Measurements from ENCODE around the gene LRRC8A. TPM values are rescaled to one million over a fixed set of nuclear protein-coding genes. Genes with fewer than 3 reads are reported as not detected.
"Not testable (repeated sequence)": the region's sequence is repeated elsewhere in the genome, so short reads cannot be mapped to it uniquely, and the experiment has no call there.

The LRRC8A gene
- polyA plus RNA-seq, 1 donor (not counting 4 experiments of a cell fraction or from before 2014, with no cell fraction given) = 88.3 TPM

- H3K27me3 ChIP-seq (ENCODE audit: control insufficient read depth, extremely low read depth, insufficient read depth, low read length) = no peaks in the 10 kb centered on the region
- no peak overlapping the region for H3K4me2 ChIP-seq (ENCODE audit: control insufficient read depth, extremely low read depth, insufficient read depth, low read depth, low read length)
- peaks cover 8% of the 10 kb centered on the region for H3K4me1 ChIP-seq (ENCODE audit: control insufficient read depth, extremely low read depth, insufficient read depth, low read length)
- TF ChIP-seq EZH2 (IDR thresholded peaks at IDR 0.05; ENCODE audit: low read length) (no peak), CTCF (optimal IDR thresholded peaks at IDR 0.05 in 1 of 3, IDR thresholded peaks at IDR 0.05 in 1 of 3, conservative IDR thresholded peaks at IDR 0.05 in 1 of 3; ENCODE audit: extremely low read depth in 1 of 3, insufficient read depth in 2 of 3, low read length in 3 of 3) (no peak)
- dilution Hi-C loops (cut with MboI; ENCODE audit: extremely low pct_ligation_motif_present, low sequenced_read_pairs) = no loop called here
- no peak overlapping the region for H3K9ac ChIP-seq (ENCODE audit: control insufficient read depth, extremely low read depth, insufficient read depth, low read length)
- FAIRE-seq = no peak
- peaks cover 8% of the 10 kb centered on the region for H3K79me2 ChIP-seq (ENCODE audit: control insufficient read depth, insufficient read depth, low read length)
- H4K20me1 ChIP-seq (ENCODE audit: control insufficient read depth, extremely low read depth, insufficient read depth, low read length) = no peaks in the 10 kb centered on the region
- no peaks in the 10 kb centered on the region for H3K9me3 ChIP-seq (ENCODE audit: control insufficient read depth, low read depth, low read length)
- H3K27ac ChIP-seq (ENCODE audit: control insufficient read depth, insufficient read depth, low read length) = no peak overlapping the region
- no peaks in the 10 kb centered on the region for H3K9me1 ChIP-seq (ENCODE audit: control insufficient read depth, extremely low read depth, insufficient read depth, low read length)
- no peak for DNase-seq (ENCODE audit: low read depth, low spot score)
- no peak overlapping the region for H3K4me3 ChIP-seq (ENCODE audit: control insufficient read depth in 2 of 3, extremely low read depth in 1 of 3, insufficient read depth in 2 of 3, low read depth in 1 of 3, low read length in 3 of 3)
- H3K36me3 ChIP-seq (ENCODE audit: control insufficient read depth in 2 of 2, extremely low read depth in 1 of 2, insufficient read depth in 2 of 2, low read length in 2 of 2) = peaks cover 2 to 4% of the 10 kb centered on the region in 2 experiments
- H2AFZ ChIP-seq (ENCODE audit: control insufficient read depth, low read length) = no peak overlapping the region
These were observed 59.2 kb downstream of the LRRC8A start for GRCh38 chr9:128940946-128941755.

DNA sequence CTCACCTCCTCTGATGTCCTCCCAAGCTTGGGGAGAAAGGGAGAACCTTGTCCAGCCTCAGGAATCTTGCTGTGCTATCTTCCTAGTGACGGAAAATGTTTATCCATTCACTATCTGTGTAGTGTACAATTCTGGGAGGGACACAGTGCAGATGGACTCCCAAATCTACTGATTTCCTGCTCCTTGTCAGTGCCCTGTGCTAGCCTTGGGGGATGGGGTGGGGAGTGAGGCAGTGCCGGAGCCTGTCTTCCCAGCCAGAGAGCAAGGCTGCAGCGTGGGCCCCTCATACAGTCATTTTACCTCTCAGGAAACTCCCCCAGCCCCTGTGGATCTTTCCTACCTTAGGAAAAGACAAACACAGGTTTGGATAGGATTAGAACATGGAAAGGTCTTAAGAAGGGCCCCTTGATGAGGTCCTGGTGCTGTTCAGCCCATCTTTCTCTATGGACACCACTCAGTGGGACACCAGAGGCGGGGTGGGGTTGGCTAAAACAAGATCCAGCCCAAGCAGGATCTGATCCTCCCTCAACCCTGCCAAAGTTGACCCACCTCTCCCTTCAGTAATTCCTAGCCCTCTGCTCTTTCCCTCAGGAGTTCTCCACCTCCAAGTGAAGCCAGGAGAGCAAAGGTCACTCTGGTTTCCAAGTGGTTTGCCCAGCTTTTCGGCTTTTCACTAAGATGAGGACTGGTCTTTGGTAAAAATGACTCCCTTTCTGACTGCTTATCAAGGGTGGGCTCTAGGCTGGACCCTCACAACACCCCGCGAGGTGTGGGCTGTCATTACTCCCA is 62.1 kb downstream of the LRRC8A start:
- H3K4me2 ChIP-seq (ENCODE audit: control insufficient read depth, extremely low read depth, insufficient read depth, low read depth, low read length) = no peak overlapping the region
- peaks cover 25% of the 10 kb centered on the region for H3K79me2 ChIP-seq (ENCODE audit: control insufficient read depth, insufficient read depth, low read length)
- FAIRE-seq (no peak), DNase-seq (ENCODE audit: low read depth, low spot score) (no peak)
- H3K4me3 ChIP-seq (ENCODE audit: control insufficient read depth in 2 of 3, extremely low read depth in 1 of 3, insufficient read depth in 2 of 3, low read depth in 1 of 3, low read length in 3 of 3) = no peak overlapping the region
- no peak overlapping the region for H3K9ac ChIP-seq (ENCODE audit: control insufficient read depth, extremely low read depth, insufficient read depth, low read length)
- H3K9me3 ChIP-seq (ENCODE audit: control insufficient read depth, low read depth, low read length) = no peaks in the 10 kb centered on the region
- H3K27me3 ChIP-seq (ENCODE audit: control insufficient read depth, extremely low read depth, insufficient read depth, low read length) = no peaks in the 10 kb centered on the region
- peaks cover 9% of the 10 kb centered on the region for H3K4me1 ChIP-seq (ENCODE audit: control insufficient read depth, extremely low read depth, insufficient read depth, low read length)
- H3K36me3 ChIP-seq (ENCODE audit: control insufficient read depth in 2 of 2, extremely low read depth in 1 of 2, insufficient read depth in 2 of 2, low read length in 2 of 2) = peaks cover 2 to 5% of the 10 kb centered on the region in 2 experiments
- H2AFZ ChIP-seq (ENCODE audit: control insufficient read depth, low read length) = no peak overlapping the region
- TF ChIP-seq EZH2 (IDR thresholded peaks at IDR 0.05; ENCODE audit: low read length) = no peak
- no peak for TF ChIP-seq CTCF (optimal IDR thresholded peaks at IDR 0.05 in 1 of 3, IDR thresholded peaks at IDR 0.05 in 1 of 3, conservative IDR thresholded peaks at IDR 0.05 in 1 of 3; ENCODE audit: extremely low read depth in 1 of 3, insufficient read depth in 2 of 3, low read length in 3 of 3)
- no peak overlapping the region for H3K27ac ChIP-seq (ENCODE audit: control insufficient read depth, insufficient read depth, low read length)
- no peaks in the 10 kb centered on the region for H4K20me1 ChIP-seq (ENCODE audit: control insufficient read depth, extremely low read depth, insufficient read depth, low read length)
- no peaks in the 10 kb centered on the region for H3K9me1 ChIP-seq (ENCODE audit: control insufficient read depth, extremely low read depth, insufficient read depth, low read length)
- dilution Hi-C loops (cut with MboI; ENCODE audit: extremely low pct_ligation_motif_present, low sequenced_read_pairs) = no loop called here

- H3K27ac ChIP-seq (ENCODE audit: control insufficient read depth, insufficient read depth, low read length); FAIRE-seq; dilution Hi-C loops (cut with MboI; ENCODE audit: extremely low pct_ligation_motif_present, low sequenced_read_pairs); H3K9ac ChIP-seq (ENCODE audit: control insufficient read depth, extremely low read depth, insufficient read depth, low read length); H3K36me3 ChIP-seq (ENCODE audit: control insufficient read depth in 2 of 2, extremely low read depth in 1 of 2, insufficient read depth in 2 of 2, low read length in 2 of 2); H3K4me1 ChIP-seq (ENCODE audit: control insufficient read depth, extremely low read depth, insufficient read depth, low read length); H3K9me1 ChIP-seq (ENCODE audit: control insufficient read depth, extremely low read depth, insufficient read depth, low read length); H3K9me3 ChIP-seq (ENCODE audit: control insufficient read depth, low read depth, low read length); DNase-seq (ENCODE audit: low read depth, low spot score); H3K27me3 ChIP-seq (ENCODE audit: control insufficient read depth, extremely low read depth, insufficient read depth, low read length); H3K4me3 ChIP-seq (ENCODE audit: control insufficient read depth in 2 of 3, extremely low read depth in 1 of 3, insufficient read depth in 2 of 3, low read depth in 1 of 3, low read length in 3 of 3); H4K20me1 ChIP-seq (ENCODE audit: control insufficient read depth, extremely low read depth, insufficient read depth, low read length); H3K4me2 ChIP-seq (ENCODE audit: control insufficient read depth, extremely low read depth, insufficient read depth, low read depth, low read length); H2AFZ ChIP-seq (ENCODE audit: control insufficient read depth, low read length): not testable (repeated sequence)
- peaks cover 28% of the 10 kb centered on the region for H3K79me2 ChIP-seq (ENCODE audit: control insufficient read depth, insufficient read depth, low read length)
These were observed 63.0 kb downstream of the LRRC8A start for GRCh38 chr9:128944966-128945365.
